HG03378 (cell line): ENCODE results near the gene PACS1.
A peak's percentile ranks its signal among the peaks of the same experiment; 100 is the strongest.
"Not testable (repeated sequence)": the region's sequence is repeated elsewhere in the genome, so short reads cannot be mapped to it uniquely, and the experiment has no call there.

Experiments
- ATAC-seq: cut with Tn5 transposase; IDR thresholded peaks from one replicate; pipeline ENCODE4 v1.9.1; 2021; ENCODE audit warnings: mild to moderate bottlenecking, moderate library complexity; ENCODE audit not compliant: unreplicated experiment

Gene PACS1

GRCh38 chr11:66072518-66072917 lies 2.4 kb downstream of the PACS1 start:
- no peak for ATAC-seq

GRCh38 chr11:66073669-66074068 lies 3.6 kb downstream of the PACS1 start:
- ATAC-seq: no peak

DNA sequence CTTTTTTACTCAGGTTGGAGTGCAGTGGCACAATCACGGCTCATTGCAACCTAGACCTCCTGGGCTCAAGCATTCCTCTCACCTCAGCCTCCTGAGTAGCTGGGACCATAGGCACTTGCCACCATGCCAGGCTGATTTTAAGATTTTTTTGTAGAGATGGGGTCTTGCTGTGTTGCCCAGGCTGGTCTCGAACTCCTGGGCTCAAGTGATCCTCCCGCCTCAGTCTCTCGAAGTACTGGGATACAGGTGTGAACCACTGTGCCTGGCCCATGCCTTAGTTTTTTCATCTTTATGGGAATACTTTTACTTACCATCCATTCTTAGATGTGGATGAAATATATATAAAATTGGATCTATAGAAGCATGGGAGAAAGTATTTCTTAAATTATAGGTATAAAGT lies 5.2 kb downstream of the PACS1 start:
- no peak for ATAC-seq

DNA sequence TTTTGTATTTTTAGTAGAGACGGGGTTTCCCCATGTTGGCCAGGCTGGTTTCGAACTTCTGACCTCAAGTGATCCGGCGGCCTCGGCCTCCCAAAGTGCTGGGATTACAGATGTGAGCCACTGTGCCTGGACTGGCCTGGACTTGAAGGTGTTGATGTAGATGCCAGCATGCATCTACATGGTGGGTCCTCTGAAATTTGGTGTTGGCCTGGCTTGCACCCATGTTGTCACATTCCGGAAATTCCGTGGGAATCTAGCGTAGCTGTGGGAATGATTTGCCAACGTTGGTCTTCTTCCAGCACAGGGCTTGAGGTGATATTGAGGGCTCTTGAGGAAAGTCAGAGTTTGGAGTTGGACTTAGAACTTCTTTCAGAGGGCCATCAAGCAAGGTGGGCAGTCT lies 6.5 kb downstream of the PACS1 start:
- no peak for ATAC-seq

DNA sequence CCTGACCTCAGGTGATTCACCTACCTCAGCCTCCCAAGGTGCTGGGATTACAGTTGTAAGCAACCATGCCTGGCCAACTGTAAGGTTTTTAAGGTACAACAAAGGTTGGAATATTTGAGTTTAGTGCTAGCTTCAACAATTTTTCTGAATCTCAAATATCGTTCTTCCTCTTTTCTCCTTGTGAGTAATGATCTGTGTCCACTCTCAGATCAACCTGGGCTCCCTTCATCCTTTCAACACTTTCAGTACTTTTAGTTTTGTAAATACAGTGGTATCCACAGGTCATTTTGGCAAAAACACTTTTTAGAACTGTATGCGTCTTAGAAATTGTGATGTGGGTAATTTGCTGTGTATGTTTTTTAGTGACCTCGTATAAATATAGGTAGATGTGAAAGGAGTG lies 7.9 kb downstream of the PACS1 start:
- ATAC-seq: no peak

- ATAC-seq: not testable (repeated sequence)
Observed at GRCh38 chr11:66078949-66079348, 8.9 kb downstream of the PACS1 start.

DNA sequence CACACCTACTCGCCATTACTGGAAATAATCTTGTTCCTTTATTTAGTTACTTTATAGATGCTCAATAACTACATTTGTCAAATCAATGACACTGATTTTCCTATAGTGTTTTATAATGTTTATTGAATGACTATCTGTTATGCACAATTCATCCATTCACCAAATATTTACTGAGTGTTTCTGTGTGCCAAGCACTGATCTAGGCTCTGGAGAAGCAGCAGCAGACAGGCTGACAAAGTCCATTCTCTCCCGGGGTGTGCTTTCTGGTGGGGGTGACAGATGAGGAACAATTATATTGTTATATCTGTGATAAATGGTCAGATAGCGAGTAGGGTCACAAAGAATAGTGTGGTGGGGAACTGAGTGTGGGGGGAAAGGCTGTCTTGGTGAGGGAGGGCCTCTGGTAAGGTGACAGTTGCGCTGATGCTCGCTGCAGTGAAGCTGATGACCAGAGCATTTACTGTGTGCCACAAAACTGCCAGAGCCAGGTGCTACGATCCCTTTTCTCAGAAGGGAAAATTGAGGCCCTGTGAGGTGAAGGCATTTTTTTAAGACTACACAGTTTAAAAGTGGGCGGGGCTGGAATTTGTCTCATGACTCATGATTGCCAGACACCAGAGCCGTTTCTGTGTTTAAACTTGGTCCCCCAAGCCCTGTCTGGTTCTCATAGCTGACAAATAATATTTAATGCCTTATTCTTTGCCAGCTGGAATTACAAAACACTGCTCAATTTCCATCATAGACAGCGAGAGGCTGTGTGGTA lies 10.2 kb downstream of the PACS1 start:
- no peak for ATAC-seq

DNA sequence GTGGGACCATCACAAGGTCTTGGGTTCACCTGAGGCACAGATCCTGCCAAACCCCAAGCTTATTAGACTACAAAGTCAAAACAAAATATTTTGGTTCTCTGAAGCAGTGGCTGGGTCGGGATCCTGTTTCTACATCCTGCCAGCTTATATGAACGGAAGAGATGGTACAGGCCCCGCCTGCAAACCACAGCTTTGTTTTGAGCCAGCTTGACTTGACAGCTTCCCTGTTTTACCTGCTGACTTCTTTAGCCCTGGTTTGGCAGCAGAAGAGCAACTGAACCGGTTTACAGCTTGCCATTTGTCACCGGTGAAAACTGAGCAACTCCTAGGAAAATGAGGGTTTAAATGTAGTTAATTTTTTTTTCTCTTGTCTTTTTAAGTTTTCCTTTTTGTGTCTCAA lies 11.4 kb downstream of the PACS1 start:
- peak; percentile 57 for ATAC-seq

DNA sequence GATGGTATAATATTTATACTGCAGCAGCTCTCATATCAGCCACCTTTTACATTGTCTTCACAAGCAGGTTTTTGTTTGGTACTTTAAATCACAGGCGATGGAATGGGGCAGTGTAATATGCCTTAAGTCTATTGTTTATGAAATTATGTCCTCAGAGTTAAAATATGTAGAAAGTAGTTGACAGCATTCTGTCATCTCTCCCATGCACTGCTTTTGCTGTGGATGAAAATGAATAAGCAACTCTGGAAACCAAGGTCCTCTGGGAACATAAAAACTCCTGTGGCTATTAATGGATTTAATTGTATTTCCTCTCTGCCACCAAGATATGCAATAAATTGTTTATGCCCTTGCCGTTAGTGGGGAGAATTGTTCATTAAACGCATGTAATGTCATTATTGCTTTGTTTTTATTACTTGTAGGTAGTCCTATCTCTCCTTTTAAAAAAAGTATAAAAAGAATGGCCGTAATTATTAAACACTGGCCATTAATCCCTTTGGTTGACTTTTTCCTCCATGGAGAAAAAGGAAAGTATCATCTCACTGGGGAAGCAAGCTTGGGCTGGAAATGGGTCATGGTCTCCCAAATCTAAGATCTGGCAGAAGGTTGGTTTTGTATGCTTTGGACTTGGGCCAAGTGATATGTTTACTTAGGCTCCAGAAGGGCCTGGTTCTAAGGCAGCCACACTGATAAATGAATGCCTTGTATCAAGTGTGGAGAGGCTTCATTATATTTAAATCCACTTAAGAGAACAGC lies 13.1 kb downstream of the PACS1 start:
- no peak for ATAC-seq

- ATAC-seq: no peak
Observed at GRCh38 chr11:66083767-66084166, 13.7 kb downstream of the PACS1 start.

DNA sequence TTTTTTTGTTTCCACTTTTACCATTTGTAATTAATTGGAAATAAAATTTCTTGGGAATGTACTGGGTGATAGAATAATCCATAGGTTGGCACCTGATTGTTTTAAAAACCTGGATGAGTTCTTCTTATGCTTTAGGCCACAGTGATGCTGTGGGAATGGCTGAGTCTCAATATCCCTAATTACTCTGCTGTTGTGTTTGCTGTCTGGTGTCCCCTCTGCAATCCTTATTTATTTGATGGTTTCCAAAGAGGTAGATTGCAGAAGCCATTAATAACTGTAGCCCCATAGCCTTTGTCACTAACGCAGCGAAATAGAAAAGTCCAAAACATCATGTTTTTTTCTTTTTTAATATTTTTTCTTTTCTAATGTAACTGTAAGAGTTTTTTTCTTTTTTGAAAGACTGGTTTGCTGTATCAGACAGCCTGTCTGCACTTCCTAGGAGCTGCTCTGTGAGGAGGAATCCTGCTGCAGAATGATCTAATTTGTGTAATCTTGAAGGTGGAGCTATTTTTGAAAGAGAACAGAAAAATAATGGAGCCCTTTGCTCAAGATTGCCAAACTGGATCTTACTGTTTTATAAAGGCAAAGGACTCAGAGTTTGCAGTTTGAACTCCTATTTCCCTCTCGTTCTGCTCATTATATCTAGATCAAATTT lies 14.9 kb downstream of the PACS1 start:
- ATAC-seq: no peak

DNA sequence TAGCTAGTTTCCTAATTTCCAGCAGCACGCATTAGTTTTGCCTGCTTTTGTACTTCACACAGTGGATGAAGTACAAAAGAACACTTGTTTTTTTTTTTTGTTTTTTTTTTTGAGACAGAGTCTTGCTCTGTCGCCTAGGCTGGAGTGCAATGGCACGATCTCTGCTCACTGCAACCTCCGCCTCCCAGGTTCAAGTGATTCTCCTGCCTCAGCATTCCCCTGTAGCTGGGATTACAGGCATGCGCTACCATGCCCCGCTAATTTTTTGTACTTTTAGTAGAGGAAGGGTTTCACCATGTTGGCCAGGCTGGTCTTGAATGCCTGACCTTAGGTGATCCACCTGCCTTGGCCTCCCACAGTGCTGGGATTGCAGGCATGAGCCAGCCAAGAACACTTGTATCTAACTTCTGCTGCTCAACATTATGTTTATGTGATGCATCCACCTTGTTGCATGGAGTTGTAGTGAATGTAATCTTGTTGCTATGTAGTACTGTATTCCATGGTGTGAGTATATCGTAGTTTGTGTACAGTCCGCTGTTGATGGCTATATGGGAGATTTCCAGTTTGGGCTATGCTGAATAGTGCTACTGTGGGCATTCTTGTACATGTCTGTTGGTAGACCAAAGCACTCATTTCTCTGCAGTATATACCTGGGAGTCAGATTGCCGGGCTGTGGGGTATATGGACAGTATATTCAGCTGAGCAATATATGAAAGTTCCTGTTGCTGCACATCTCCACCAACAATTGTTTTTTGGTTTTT lies 17.3 kb downstream of the PACS1 start:
- no peak for ATAC-seq

DNA sequence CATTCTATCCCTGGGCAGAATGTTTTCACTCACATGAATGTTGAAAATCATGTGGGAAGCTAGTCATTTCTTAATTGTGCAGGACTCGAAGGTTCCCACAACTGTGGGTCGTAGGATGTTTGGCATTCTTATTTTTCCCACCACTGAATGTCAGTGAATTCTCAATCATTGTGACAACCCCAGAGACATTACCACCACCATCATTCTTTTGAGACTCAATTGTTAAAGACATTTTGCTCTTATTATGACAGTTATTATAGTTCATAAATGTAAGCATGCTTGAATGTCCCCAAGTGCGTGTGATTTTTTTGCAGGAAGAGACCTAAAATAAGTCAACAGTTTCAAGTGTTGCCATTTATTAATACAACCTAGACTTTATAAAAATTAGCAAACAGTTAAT lies 19.0 kb downstream of the PACS1 start:
- ATAC-seq: no peak

GRCh38 chr11:66090288-66090687 lies 20.2 kb downstream of the PACS1 start:
- ATAC-seq: no peak

DNA sequence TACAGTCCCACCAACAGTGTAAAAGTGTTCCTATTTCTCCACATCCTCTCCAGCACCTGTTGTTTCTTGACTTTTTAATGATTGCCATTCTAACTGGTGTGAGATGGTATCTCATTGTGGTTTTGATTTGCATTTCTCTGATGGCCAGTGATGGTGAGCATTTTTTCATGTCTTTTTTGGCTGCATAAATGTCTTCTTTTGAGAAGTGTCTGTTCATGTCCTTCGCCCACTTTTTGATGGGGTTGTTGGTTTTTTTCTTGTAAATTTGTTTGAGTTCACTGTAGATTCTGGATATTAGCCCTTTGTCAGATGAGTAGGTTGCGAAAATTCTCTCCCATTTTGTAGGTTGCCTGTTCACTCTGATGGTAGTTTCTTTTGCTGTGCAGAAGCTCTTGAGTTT lies 22.1 kb downstream of the PACS1 start:
- not testable (repeated sequence) for ATAC-seq

- ATAC-seq: not testable (repeated sequence)
Observed at GRCh38 chr11:66099746-66100145, 29.7 kb downstream of the PACS1 start.

DNA sequence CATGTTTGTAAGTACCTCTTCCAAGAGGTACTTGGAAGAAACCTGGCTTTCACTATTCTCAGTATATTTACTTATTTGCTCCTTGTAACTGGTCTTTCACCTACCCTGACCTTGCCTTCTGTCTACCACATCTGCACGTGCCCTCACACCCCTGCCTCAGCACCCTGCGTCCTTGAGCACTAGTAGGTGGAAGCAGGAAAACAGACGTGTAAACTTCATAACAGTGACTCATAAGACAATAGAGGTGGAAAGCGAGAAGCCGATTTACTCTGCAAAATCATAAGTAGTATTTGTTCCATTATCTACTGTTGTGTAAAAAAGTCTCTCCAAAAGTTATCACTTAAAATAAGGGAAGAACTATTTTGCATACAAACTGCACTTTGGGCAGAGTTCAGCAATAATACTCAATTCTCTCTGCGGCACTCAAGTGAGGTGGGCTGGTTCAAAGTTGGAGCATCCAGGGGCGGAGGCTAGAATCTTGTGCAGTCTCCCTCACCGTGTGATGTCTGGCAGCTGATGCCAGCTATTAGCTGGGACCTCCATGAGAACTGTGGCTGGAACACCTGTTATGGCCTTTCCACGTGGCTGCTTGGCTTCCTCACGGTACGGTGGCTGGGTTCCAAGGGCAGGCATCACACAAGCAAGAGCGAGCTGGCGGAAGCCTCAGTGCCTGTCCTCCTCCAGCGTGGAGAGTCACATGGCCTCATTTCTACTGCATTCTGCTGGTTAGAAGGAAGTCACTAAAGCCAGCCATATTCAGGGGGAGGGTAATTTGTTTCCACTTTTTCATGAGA lies 30.4 kb downstream of the PACS1 start:
- peak; percentile 62 for ATAC-seq

DNA sequence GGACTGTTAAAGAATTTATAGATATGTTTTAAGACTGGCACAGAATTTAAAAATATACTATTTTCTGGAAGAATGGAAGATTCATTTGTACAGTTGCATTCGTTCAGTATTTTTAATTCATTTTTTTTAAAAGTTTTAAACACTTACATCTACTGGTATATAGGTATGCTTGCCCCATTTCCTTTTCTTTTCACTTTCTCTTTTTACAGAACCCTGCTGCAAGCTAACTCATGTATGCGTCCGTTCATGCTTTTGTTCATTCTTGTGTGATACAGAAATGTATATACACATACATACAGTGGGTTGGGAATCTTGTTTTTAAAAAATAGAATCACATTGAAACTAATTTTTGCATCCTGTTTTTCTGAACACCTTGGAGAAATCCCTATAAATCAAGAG lies 31.0 kb downstream of the PACS1 start:
- peak; percentile 20 for ATAC-seq

GRCh38 chr11:66104057-66104638 lies 34.1 kb downstream of the PACS1 start:
- ATAC-seq: no peak
